Activated T-helper 2 cell treated with anti-CD3 and anti-CD28 coated beads, Interferon-gamma antibody, Interleukin-2, Interleukin-4, amounts not matched to agents 10 μg/mL and 5 μg/mL and 100 μg/mL, durations not matched to agents 14 hours and 24 hours and 36 hours (primary cell): ENCODE results near the gene MCM9. TPM values are rescaled to one million over a fixed set of nuclear protein-coding genes. Genes with fewer than 3 reads are reported as not detected.
A peak's percentile ranks its signal among the peaks of the same experiment; 100 is the strongest.

Source experiments
- DNase-seq: peaks from one replicate; pipeline ENCODE4 v3.0.0; 2021; ENCODE audit warnings: low spot score
- H3K27ac Mint-ChIP-seq: one replicate; pipeline ENCODE4 v1.8.0; 2021; ENCODE audit warnings: mixed read lengths
- H3K27me3 Mint-ChIP-seq: one replicate; pipeline ENCODE4 v1.8.0; 2021; ENCODE audit warnings: low read depth, mixed read lengths
- H3K36me3 Mint-ChIP-seq: one replicate; pipeline ENCODE4 v1.8.0; 2021; ENCODE audit warnings: low read depth, mixed read lengths
- H3K4me1 Mint-ChIP-seq: one replicate; pipeline ENCODE4 v1.8.0; 2021; ENCODE audit warnings: low read depth, mixed read lengths
- H3K4me3 Mint-ChIP-seq: one replicate; pipeline ENCODE4 v1.8.0; 2021; ENCODE audit warnings: low read depth, mild to moderate bottlenecking, moderate library complexity, mixed read lengths
- H3K9me3 Mint-ChIP-seq: one replicate; pipeline ENCODE4 v1.8.0; 2021; ENCODE audit warnings: mixed read lengths
- intact Hi-C: fragments of 100-400 bp; cut with micrococcal nuclease; formaldehyde crosslinking; loops from one replicate; pipeline ENCODE4 v1.15.1; 2023
- total RNA-seq: library from RNA; stranded (reverse); gene quantifications from 2 replicates; pipeline ENCODE4 v1.2.3, GENCODE V29; 2022

Gene MCM9
- total RNA-seq, 1 donor from 2014 or later = 18.6 TPM

DNA sequence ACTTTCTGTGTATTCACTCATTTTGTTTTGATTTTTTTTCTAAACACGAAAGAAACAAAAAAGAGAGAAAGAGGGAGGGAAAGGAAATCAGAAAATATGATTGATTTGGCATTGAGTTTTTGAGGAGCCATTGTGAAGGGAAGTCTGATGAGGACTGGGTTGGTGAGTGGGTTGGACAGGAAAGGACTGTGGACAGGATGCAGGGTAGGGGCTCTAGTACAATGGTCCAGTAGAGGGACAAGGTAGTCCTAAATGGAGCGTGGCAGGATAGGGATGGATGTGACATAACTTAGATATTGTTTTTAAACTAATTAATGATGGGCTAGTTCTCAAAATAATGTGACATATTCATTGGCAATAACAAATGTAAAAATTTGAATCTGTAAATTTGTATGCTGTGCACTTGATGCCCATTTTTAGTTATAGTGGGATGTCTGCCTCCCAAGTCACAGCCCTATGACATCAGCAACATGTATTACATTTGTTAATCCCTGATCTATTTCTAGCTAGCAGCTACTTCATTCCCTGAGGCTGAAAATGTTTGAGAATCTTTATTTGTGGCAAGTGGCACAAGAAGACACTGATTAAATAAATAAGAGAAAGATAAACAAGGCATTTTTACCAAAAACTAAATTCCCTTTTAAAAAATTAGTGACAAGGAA lies 105.0 kb downstream of the MCM9 start:
- no peaks in the 10 kb centered on the region for H3K27me3 Mint-ChIP-seq
- peaks cover 28% of the 10 kb centered on the region for H3K36me3 Mint-ChIP-seq
- no peak overlapping the region for H3K27ac Mint-ChIP-seq
- intact Hi-C loops = no loop called here
- peaks cover 2% of the 10 kb centered on the region for H3K9me3 Mint-ChIP-seq
- no peak overlapping the region for H3K4me3 Mint-ChIP-seq
- DNase-seq = no peak
- H3K4me1 Mint-ChIP-seq = no peaks in the 10 kb centered on the region

DNA sequence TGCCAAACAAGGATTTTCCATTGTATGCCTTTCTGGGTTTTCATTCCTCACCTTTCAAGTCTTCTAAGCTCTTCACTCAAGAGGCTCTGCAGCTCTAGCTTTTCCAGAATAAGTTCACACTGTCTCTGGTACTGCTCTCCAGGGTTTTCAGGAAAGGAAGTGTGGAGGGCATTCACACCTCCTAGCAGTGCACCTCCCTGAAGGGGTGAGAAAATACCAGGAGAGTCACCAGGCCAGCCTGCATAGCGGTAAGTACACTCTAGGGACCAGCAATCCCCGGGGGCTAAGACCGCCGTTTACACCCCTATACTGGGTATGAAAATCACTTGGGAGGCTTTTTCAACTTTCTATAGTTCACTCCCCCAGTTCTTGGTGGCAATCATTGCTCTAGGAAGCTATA lies 108.9 kb downstream of the MCM9 start:
- no peak for DNase-seq
- Mint-ChIP-seq H3K27ac (no peak overlapping the region), H3K4me1 (peaks cover 2% of the 10 kb centered on the region), H3K9me3 (peaks cover 6% of the 10 kb centered on the region), H3K27me3 (no peaks in the 10 kb centered on the region), H3K4me3 (no peak overlapping the region), H3K36me3 (peaks cover 49% of the 10 kb centered on the region)
- intact Hi-C loops = no loop called here

DNA sequence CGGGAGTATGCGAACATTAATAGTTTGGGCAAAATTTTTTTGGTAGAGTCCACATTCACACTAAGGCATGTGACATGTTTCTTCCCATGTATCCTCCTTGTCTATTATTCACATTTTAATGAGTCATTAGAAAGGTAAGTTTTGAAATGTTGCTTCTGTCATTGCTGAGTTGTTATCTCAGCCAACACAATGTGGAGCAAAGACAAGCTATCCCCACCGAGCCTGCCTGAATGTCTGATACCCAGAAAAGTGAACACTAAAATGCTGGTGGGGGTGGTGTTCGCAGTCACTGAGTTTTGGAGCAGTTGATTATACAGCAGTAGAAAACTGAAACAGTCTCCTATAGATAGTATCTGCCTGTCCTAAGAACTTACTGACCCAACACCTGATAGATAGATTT lies 109.3 kb downstream of the MCM9 start:
- H3K36me3 Mint-ChIP-seq = peaks cover 53% of the 10 kb centered on the region
- no peak for DNase-seq
- intact Hi-C loops = no loop called here
- no peak overlapping the region for H3K4me3 Mint-ChIP-seq
- peaks cover 2% of the 10 kb centered on the region for H3K4me1 Mint-ChIP-seq
- peaks cover 10% of the 10 kb centered on the region for H3K9me3 Mint-ChIP-seq
- H3K27ac Mint-ChIP-seq = no peak overlapping the region
- H3K27me3 Mint-ChIP-seq = no peaks in the 10 kb centered on the region

DNA sequence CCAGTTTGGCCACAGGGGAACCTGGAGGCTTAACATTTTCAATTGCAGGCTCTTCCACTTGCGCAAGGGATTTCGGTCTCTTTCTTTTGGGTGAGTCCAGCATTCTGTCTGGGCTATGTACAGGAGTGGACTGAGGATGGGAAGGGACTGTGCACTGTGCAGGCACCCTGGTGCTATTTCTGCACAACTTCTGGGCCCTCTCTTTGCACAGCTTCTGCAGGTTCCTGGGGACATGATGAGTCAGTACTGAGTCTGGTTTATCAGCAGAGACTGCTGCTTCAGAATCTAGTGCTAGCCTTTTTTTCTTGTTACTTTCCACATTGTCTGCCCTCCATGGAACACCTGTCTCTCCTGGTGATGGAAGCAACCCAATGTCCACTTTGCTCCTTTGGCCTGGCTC lies 119.5 kb downstream of the MCM9 start:
- H3K4me3 Mint-ChIP-seq = no peak overlapping the region
- intact Hi-C loops = no loop called here
- H3K27ac Mint-ChIP-seq = no peak overlapping the region
- no peak for DNase-seq
- H3K4me1 Mint-ChIP-seq = peaks cover 34% of the 10 kb centered on the region
- peaks cover 54% of the 10 kb centered on the region for H3K36me3 Mint-ChIP-seq
- peaks cover 10% of the 10 kb centered on the region for H3K9me3 Mint-ChIP-seq
- no peaks in the 10 kb centered on the region for H3K27me3 Mint-ChIP-seq

DNA sequence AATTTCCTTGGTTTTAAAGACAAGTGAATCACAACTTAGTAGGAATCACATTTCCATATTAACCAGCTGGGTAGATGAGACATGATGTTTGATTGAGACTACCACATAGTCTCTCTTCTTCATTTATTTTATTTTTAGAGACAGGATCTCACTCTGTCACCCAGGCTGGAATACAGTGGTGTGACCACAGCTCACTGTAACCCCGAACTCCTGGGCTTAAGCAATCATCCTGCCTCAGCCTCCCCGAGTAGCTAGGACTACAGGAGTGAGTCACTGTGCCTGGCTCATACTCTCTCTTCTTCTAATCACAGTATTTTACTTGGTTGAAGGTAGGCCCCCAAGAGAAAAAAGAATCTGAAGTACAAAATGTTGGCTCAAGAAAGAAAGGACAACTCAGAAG lies 121.2 kb downstream of the MCM9 start:
- Mint-ChIP-seq H3K27ac (no peak overlapping the region), H3K9me3 (no peaks in the 10 kb centered on the region), H3K4me3 (no peak overlapping the region), H3K4me1 (peaks cover 49% of the 10 kb centered on the region), H3K36me3 (peaks cover 48% of the 10 kb centered on the region), H3K27me3 (no peaks in the 10 kb centered on the region)
- DNase-seq = no peak
- intact Hi-C loops = loop anchor here (2.0 kb wide), 1 partner anchor 79 kb away; no protein-coding TSS in a partner anchor

DNA sequence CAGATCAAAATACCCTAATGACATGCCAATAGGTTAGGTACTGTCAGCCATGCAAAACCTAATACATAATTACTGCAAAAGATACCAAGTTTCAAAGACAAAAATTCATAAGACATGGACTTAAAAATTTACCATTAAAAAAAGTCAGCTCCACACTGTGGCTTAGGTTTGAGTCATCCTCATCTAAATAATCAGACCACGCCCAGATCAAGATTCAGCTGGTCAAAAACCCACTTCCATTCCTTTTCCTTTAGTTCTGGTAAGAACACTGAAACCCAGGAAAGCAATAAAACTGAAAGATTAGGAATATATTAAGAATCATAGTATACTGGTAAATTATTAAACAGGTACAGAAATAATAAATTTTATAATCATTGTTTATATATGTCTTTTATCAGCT lies 122.0 kb downstream of the MCM9 start:
- Mint-ChIP-seq H3K9me3 (no peaks in the 10 kb centered on the region), H3K27me3 (no peaks in the 10 kb centered on the region), H3K27ac (no peak overlapping the region), H3K4me3 (no peak overlapping the region), H3K4me1 (peaks cover 55% of the 10 kb centered on the region), H3K36me3 (peaks cover 48% of the 10 kb centered on the region)
- intact Hi-C loops = loop anchor here (2.0 kb wide), 1 partner anchor 80 kb away; no protein-coding TSS in a partner anchor
- no peak for DNase-seq

DNA sequence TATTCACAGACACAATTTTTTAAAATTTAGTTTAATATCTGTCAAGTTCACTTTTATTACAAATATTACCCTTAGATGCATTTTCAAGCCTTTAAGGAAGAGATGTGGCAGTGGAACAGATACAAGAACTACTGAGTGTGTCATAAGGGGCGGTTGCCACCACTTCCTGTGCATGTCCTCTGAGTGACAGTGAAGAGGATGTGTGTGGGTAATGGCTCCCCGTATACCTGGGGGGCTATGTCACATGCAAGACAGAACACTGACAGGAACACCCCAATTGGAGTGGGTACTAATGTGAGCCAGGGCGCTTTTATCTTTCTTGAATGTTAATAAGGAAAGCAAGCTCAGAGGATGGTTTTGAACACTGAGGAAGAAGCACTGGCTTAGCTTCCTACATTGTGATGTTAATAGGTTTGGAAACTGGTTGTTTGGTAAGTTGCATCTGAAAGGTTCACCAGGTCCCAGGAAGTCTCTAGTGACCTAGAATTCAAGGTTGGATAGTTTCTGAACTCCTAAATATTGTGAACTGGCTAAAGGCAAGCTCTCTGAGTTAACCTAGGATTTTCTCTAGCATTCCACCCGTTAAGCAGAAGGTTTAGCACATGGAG lies 124.4 kb downstream of the MCM9 start:
- H3K4me3 Mint-ChIP-seq = no peak overlapping the region
- H3K9me3 Mint-ChIP-seq = no peaks in the 10 kb centered on the region
- intact Hi-C loops = loop anchor here (2.0 kb wide), 1 partner anchor 34 kb away; no protein-coding TSS in a partner anchor
- H3K36me3 Mint-ChIP-seq = peaks cover 46% of the 10 kb centered on the region
- H3K27ac Mint-ChIP-seq = peak overlapping the region; percentile 52
- no peaks in the 10 kb centered on the region for H3K27me3 Mint-ChIP-seq
- peak; percentile 56 for DNase-seq
- peaks cover 54% of the 10 kb centered on the region for H3K4me1 Mint-ChIP-seq

DNA sequence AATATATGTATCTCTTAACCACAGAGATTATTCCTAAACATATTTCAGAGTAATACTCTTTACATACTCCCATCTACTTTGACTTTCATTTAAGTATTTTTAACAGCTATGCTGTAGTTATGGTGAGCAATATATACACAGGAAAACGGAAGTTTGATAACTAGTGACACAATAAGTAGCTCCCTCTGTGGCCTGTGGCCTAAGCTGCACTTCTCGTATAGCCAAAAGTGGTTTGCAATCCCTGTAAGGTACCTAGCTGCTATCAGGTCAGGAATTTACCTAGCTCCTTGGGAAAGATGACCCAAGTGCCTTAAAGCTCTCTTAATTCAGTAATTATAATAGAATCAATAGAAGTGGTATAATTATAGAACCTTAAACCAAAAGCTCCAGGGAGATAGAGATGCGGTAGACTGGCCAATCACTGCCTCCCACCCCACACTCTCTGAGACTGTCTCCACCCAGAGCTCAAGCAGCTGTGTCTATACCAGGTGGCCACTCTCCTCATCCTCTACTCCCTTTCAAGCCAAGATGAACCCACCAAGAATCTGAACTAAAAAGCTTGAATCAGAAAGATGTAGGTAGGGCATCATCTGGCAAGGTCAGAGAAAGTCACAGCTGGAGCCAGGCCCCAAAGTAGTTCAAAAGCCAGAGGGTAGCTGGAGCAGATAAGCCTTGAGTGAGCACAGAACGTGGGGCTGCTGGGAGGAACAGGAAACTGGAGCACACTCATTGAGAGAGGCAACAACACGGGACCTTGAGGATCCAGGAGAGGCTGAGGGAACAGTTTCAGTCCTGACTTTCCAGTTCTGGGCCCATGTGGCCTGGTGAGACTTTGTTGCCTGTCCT lies 125.9 kb downstream of the MCM9 start:
- no peaks in the 10 kb centered on the region for H3K27me3 Mint-ChIP-seq
- intact Hi-C loops = loop anchor here (10.0 kb wide), 3 partner anchors 244 to 324 kb away; no protein-coding TSS in a partner anchor
- no peaks in the 10 kb centered on the region for H3K9me3 Mint-ChIP-seq
- DNase-seq = no peak
- H3K27ac Mint-ChIP-seq = peak overlapping the region; percentile 16
- H3K36me3 Mint-ChIP-seq = peaks cover 35% of the 10 kb centered on the region
- H3K4me3 Mint-ChIP-seq = no peak overlapping the region
- peaks cover 47% of the 10 kb centered on the region for H3K4me1 Mint-ChIP-seq

DNA sequence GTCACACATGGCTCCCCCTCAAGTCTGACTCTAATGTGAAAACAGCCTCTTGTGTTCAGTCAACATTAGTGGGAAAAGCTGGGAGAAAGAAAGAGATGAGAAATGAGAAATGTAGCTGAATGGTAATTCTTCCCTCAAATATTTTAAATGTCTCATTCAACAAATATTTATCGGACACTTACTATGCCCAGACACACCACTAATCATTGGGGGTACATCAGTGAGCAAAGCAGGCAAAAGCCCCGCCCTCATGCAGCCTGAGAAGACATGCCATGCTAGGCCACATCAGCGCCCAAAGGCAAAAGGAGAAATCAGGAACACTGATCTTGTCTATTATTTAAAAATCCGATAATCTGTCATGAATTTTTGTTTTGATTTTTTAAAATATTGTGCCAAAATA lies 130.9 kb downstream of the MCM9 start:
- no peak overlapping the region for H3K4me3 Mint-ChIP-seq
- no peaks in the 10 kb centered on the region for H3K27me3 Mint-ChIP-seq
- peaks cover 6% of the 10 kb centered on the region for H3K36me3 Mint-ChIP-seq
- intact Hi-C loops = loop anchor here (10.0 kb wide), 3 partner anchors 239 to 319 kb away; no protein-coding TSS in a partner anchor
- H3K27ac Mint-ChIP-seq = no peak overlapping the region
- DNase-seq = no peak
- H3K9me3 Mint-ChIP-seq = no peaks in the 10 kb centered on the region
- H3K4me1 Mint-ChIP-seq = peaks cover 25% of the 10 kb centered on the region

DNA sequence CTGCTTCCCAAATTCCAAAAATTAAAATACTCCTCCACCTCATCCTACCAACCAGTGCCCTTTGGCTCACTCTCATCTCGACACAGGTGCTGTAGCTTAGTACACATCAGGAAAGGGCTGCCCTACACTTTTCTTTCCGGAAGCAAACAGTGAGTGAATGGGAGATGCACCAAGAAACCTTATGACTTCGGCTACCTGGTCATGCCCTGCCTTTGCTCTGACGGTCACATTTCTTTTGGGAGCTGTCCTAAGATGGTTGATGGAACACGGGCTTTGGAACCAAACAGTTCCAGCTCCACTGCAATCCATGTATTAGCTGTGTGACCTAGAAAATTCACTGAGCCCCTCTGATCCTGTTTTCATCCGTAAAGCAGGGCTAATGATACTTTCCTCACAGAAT lies 133.7 kb downstream of the MCM9 start:
- peaks cover under 1% of the 10 kb centered on the region for H3K9me3 Mint-ChIP-seq
- peaks cover 11% of the 10 kb centered on the region for H3K36me3 Mint-ChIP-seq
- intact Hi-C loops = loop anchor here (2.0 to 10.0 kb wide), 4 partner anchors 236 to 516 kb away; no protein-coding TSS in a partner anchor
- no peak overlapping the region for H3K4me3 Mint-ChIP-seq
- H3K27ac Mint-ChIP-seq = no peak overlapping the region
- peaks cover 21% of the 10 kb centered on the region for H3K4me1 Mint-ChIP-seq
- H3K27me3 Mint-ChIP-seq = no peaks in the 10 kb centered on the region
- DNase-seq = no peak

DNA sequence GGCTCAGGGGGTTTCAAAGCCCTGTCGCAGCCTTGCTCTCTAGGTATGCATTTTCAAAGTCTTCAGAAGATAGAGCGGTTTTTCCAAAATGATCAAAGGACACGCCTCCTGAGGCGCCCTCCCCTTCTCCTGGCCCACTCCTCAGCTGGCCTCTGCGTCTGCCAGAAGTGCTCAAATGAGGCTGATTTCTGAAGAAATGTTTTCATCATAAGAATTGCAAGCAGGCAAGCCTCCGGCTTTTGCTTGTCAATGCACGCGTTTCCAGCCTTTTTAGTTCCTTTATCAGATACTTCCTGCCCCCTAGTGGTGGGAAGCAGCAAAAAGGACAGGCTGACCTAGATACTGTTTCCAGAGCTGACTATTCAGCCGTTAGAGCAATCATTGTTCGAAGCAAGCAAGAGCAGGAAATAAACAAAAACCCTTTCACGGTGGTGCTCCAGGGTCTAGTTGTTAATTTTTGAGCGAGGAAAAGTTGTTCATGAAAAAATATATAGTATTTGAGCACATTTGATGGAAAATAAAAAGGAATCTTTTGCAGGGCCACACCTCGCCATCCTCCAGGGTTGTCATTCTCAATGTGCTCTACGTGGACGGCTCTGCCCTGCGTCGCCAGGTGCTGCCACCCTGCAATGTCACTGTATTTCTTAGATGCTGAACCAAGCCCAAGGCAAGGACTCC lies 134.4 kb downstream of the MCM9 start:
- H3K4me3 Mint-ChIP-seq = peak overlapping the region; percentile 1
- peaks cover 27% of the 10 kb centered on the region for H3K4me1 Mint-ChIP-seq
- intact Hi-C loops = loop anchor here (2.0 to 10.0 kb wide), 4 partner anchors 236 to 516 kb away; no protein-coding TSS in a partner anchor
- H3K27ac Mint-ChIP-seq = peak overlapping the region; percentile 31
- no peaks in the 10 kb centered on the region for H3K27me3 Mint-ChIP-seq
- peaks cover 18% of the 10 kb centered on the region for H3K36me3 Mint-ChIP-seq
- H3K9me3 Mint-ChIP-seq = peaks cover 7% of the 10 kb centered on the region
- DNase-seq = peak; percentile 75

DNA sequence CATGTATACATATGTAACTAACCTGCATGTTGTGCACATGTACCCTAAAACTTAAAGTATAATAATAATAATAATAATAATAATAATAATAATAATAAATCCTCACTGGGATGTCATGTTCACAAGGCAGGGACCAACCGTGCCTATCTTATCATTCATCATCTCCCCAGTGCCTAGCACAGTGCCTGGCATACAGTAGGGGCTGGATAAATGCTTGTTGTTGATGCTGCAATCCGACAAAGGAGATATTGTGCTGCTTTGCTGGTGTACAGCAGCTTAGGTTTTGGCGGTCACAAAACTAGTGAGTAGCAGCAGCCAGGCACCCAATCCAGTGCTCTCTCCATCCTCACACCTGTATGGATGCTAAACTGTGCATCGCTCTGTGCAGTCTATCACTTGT lies 135.1 kb downstream of the MCM9 start:
- H3K9me3 Mint-ChIP-seq = peaks cover 7% of the 10 kb centered on the region
- peaks cover 18% of the 10 kb centered on the region for H3K36me3 Mint-ChIP-seq
- peaks cover 27% of the 10 kb centered on the region for H3K4me1 Mint-ChIP-seq
- no peak for DNase-seq
- no peak overlapping the region for H3K27ac Mint-ChIP-seq
- intact Hi-C loops = loop anchor here (2.0 to 10.0 kb wide), 4 partner anchors 235 to 515 kb away; no protein-coding TSS in a partner anchor
- H3K27me3 Mint-ChIP-seq = no peaks in the 10 kb centered on the region
- no peak overlapping the region for H3K4me3 Mint-ChIP-seq
